HFFc6 (cell line): ENCODE measurements around the gene GAPVD1. TPM values are rescaled to one million over a fixed set of nuclear protein-coding genes. Genes with fewer than 3 reads are reported as not detected.
A peak's percentile ranks its signal among the peaks of the same experiment; 100 is the strongest.

Experiments used
- DNase-seq: peaks from one replicate; pipeline ENCODE4 v3.0.0-alpha.2; 2018
- H3K27ac Mint-ChIP-seq: 2 replicates; pipeline ENCODE4 v1.8.0; 2020; ENCODE audit warnings: mild to moderate bottlenecking, mixed read lengths
- H3K27me3 Mint-ChIP-seq: 2 replicates; pipeline ENCODE4 v1.8.0; 2021; ENCODE audit warnings: mild to moderate bottlenecking, moderate library complexity, mixed read lengths; ENCODE audit not compliant: insufficient read depth
- H3K36me3 Mint-ChIP-seq: 2 replicates; pipeline ENCODE4 v1.8.0; 2021; ENCODE audit warnings: low read depth, mixed read lengths
- H3K4me1 Mint-ChIP-seq: 2 replicates; pipeline ENCODE4 v1.8.0; 2020; ENCODE audit warnings: low read depth, mixed read lengths
- H3K4me3 Mint-ChIP-seq: 2 replicates; pipeline ENCODE4 v1.8.0; 2020; ENCODE audit warnings: mild to moderate bottlenecking, moderate library complexity, mixed read lengths
- H3K9me3 Mint-ChIP-seq: 2 replicates; pipeline ENCODE4 v1.8.0; 2020; ENCODE audit warnings: mild to moderate bottlenecking, mixed read lengths
- CTCF ChIP-seq: fragments of 200-600 bp; sonication (generic); IDR thresholded peaks from 2 replicates; pipeline ENCODE4 v1.5.0; 2021; ENCODE audit warnings: antibody characterized with exemption, mild to moderate bottlenecking
- total RNA-seq, 6 experiments: library from RNA; stranded (reverse); fragmentation: NEBNext Ultra II Directional; extraction: Animal tissue kit (Norgen Biotek cat#: 25700); gene quantifications; 2 replicates in 1 of 6; 3 replicates in 5 of 6; pipeline ENCODE4 v1.2.3, GENCODE V29; 2021

The GAPVD1 gene
- total RNA-seq, 6 experiments from 2014 or later, result 27.7 to 37.7 (median 34.5) TPM

GRCh38 chr9:125359011-125359410, 97.4 kb downstream of the GAPVD1 start:
- no peak overlapping the region for H3K27ac Mint-ChIP-seq
- no peaks in the 10 kb centered on the region for H3K27me3 Mint-ChIP-seq
- no peaks in the 10 kb centered on the region for H3K9me3 Mint-ChIP-seq
- no peak for TF ChIP-seq CTCF
- no peak overlapping the region for H3K4me3 Mint-ChIP-seq
- peaks cover 17% of the 10 kb centered on the region for H3K36me3 Mint-ChIP-seq
- DNase-seq, result no peak
- H3K4me1 Mint-ChIP-seq, result no peaks in the 10 kb centered on the region

DNA sequence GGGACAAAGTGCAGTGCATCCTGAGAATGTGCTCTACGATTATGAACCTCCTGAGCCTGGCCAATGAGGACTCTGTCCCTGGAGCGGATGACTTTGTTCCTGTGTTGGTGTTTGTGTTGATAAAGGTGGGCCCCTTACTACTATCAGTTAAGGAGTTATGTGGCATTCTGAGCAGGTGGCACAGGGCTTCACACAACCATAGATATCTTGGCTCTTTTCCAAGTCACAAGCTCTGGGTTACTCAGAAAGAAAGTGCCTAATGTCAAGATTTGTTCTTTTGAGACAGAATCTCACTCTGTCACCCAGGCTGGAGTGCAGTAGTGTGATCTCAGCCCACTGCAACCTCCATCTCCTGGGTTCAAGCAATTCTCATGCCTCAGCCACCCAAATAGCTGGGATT, 99.0 kb downstream of the GAPVD1 start:
- TF ChIP-seq CTCF, result no peak
- Mint-ChIP-seq H3K4me3 (no peak overlapping the region), H3K27me3 (no peaks in the 10 kb centered on the region), H3K9me3 (no peaks in the 10 kb centered on the region), H3K27ac (no peak overlapping the region), H3K36me3 (peaks cover 23% of the 10 kb centered on the region), H3K4me1 (no peaks in the 10 kb centered on the region)
- DNase-seq, result no peak

GRCh38 chr9:125361837-125362531, 100.4 kb downstream of the GAPVD1 start:
- H3K4me3 Mint-ChIP-seq, result no peak overlapping the region
- peaks cover 23% of the 10 kb centered on the region for H3K36me3 Mint-ChIP-seq
- H3K27me3 Mint-ChIP-seq, result no peaks in the 10 kb centered on the region
- DNase-seq, result no peak
- TF ChIP-seq CTCF, result peak; percentile 66; the same call in 1 of the 2 replicates
- H3K9me3 Mint-ChIP-seq, result no peaks in the 10 kb centered on the region
- no peaks in the 10 kb centered on the region for H3K4me1 Mint-ChIP-seq
- H3K27ac Mint-ChIP-seq, result no peak overlapping the region

DNA sequence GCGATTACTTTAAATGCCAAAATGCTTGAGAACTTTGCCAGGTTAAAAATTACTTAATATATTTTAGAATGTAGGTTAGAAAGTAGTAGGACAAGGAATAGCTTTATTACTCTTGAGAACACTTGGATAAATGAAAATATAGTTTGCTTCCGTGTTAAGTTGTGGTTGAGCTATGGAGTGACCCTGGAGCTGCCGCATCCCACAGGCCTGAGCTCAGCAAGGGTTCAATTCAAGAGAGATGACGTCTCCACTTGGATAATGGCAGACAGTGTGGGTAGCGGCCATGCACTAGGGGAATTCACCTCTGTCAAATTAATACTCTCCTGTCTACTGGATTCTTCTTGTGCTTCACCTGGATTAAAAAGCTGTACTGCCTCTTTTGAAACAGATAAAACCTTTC, 105.0 kb downstream of the GAPVD1 start:
- H3K4me1 Mint-ChIP-seq, result no peaks in the 10 kb centered on the region
- peaks cover 10% of the 10 kb centered on the region for H3K36me3 Mint-ChIP-seq
- DNase-seq, result no peak
- H3K27me3 Mint-ChIP-seq, result peaks cover 2% of the 10 kb centered on the region; the same call in 1 of the 2 replicates
- H3K27ac Mint-ChIP-seq, result no peak overlapping the region
- H3K4me3 Mint-ChIP-seq, result no peak overlapping the region
- no peaks in the 10 kb centered on the region for H3K9me3 Mint-ChIP-seq
- TF ChIP-seq CTCF, result no peak

DNA sequence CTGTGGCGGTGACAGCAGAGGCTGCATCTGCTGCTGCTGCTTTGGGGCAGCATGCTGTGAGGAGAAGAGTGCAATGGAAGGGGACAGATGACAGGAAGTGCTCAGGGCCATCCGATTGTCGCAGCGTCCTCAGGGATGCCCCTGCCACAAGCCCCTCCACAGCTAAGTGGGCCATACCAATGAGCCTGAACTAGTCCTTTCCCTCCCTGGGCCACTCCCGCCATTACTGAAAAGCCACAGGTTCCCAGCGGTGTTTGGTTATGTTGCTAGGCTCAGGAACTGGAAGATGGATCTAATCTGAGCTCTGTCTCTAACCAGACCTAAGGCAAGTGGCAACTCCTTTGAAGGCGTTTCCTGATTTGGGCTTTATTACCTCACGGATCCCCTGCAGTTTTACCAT, 109.2 kb downstream of the GAPVD1 start:
- Mint-ChIP-seq H3K27me3 (peaks cover 2% of the 10 kb centered on the region; the same call in 1 of the 2 replicates), H3K9me3 (no peaks in the 10 kb centered on the region), H3K27ac (no peak overlapping the region), H3K36me3 (no peaks in the 10 kb centered on the region), H3K4me3 (no peak overlapping the region), H3K4me1 (peaks cover 10% of the 10 kb centered on the region)
- no peak for DNase-seq
- no peak for TF ChIP-seq CTCF
